OCI-LY1 (cell line): ENCODE measurements around the gene SIRPA.

Experiments used
- H2AFZ ChIP-seq: fragments of 200-600 bp; sonication (generic), shearing (Covaris generic); 2 replicates; pipeline ENCODE4 v1.6.0; 2014; ENCODE audit warnings: antibody characterized with exemption, mild to moderate bottlenecking, low read length
- H3F3A ChIP-seq: fragments of 200-600 bp; sonication (generic), shearing (Covaris generic); 2 replicates; pipeline ENCODE4 v1.6.0; 2014; ENCODE audit warnings: mild to moderate bottlenecking, antibody characterized with exemption, low read length, moderate library complexity; ENCODE audit not compliant: insufficient read depth
- H3K27ac ChIP-seq: fragments of 200-600 bp; sonication (generic); 2 replicates; pipeline ENCODE4 v1.5.1; 2014; ENCODE audit warnings: low read length, mixed run types, mild to moderate bottlenecking, low read depth; ENCODE audit not compliant: poor library complexity, severe bottlenecking
- H3K27me3 ChIP-seq: fragments of 200-600 bp; sonication (generic); 2 replicates; pipeline ENCODE4 v1.6.0; 2014; ENCODE audit warnings: antibody characterized with exemption, mild to moderate bottlenecking, low read length, moderate library complexity; ENCODE audit not compliant: insufficient read depth
- H3K36me3 ChIP-seq: fragments of 200-600 bp; sonication (generic); 2 replicates; pipeline ENCODE4 v1.6.1; 2014; ENCODE audit warnings: mild to moderate bottlenecking, antibody characterized with exemption, low read length, moderate library complexity, mixed read lengths; ENCODE audit not compliant: insufficient read depth
- H3K4me1 ChIP-seq: fragments of 200-600 bp; sonication (generic); 2 replicates; pipeline ENCODE4 v1.5.1; 2014; ENCODE audit warnings: mild to moderate bottlenecking, low read length, moderate library complexity; ENCODE audit not compliant: insufficient read depth, severe bottlenecking
- H3K4me2 ChIP-seq: fragments of 200-600 bp; sonication (generic), shearing (Covaris generic); 2 replicates; pipeline ENCODE4 v1.6.1; 2014; ENCODE audit warnings: low read length
- H3K4me3 ChIP-seq: fragments of 200-600 bp; sonication (generic); 2 replicates; pipeline ENCODE4 v1.5.1; 2014; ENCODE audit warnings: low read length, low read depth, mild to moderate bottlenecking, mixed read lengths; ENCODE audit not compliant: poor library complexity, severe bottlenecking
- H3K79me2 ChIP-seq: fragments of 200-600 bp; shearing (Covaris generic); 2 replicates; pipeline ENCODE4 v1.6.1; 2016; ENCODE audit warnings: mixed run types, low read length, mixed read lengths; ENCODE audit not compliant: insufficient read depth
- H3K9ac ChIP-seq: fragments of 200-600 bp; sonication (generic), shearing (Covaris generic); 2 replicates; pipeline ENCODE4 v1.6.1; 2014; ENCODE audit warnings: mild to moderate bottlenecking, low read length, mixed read lengths
- H3K9me2 ChIP-seq: fragments of 200-600 bp; sonication (generic), shearing (Covaris generic); 2 replicates; pipeline ENCODE4 v1.6.1; 2014; ENCODE audit warnings: low read depth, mild to moderate bottlenecking, low read length, mixed read lengths
- H3K9me3 ChIP-seq: fragments of 200-600 bp; shearing (Covaris generic); 2 replicates; pipeline ENCODE4 v1.6.1; 2014; ENCODE audit warnings: low read length, mixed read lengths
- H4K20me1 ChIP-seq: fragments of 200-600 bp; sonication (generic), shearing (Covaris generic); 2 replicates; pipeline ENCODE4 v1.6.0; 2016; ENCODE audit warnings: mild to moderate bottlenecking, low read length; ENCODE audit not compliant: insufficient read depth
- CTCF ChIP-seq: fragments of 200-600 bp; sonication (generic), shearing (Covaris generic); IDR thresholded peaks from 2 replicates; pipeline ENCODE4 v1.5.1; 2017; ENCODE audit warnings: mild to moderate bottlenecking, antibody characterized with exemption, low read length, moderate library complexity, mixed read lengths
- EZH2 ChIP-seq: fragments of 200-600 bp; sonication (generic), shearing (Covaris generic); IDR thresholded peaks from 2 replicates; pipeline ENCODE4 v1.8.0; 2017; ENCODE audit warnings: borderline replicate concordance, mixed run types, mild to moderate bottlenecking, antibody characterized with exemption, low read length, moderate library complexity, mixed read lengths

The SIRPA gene

GRCh38 chr20:1930165-1930564 is 35.0 kb downstream of the SIRPA start:
- no peaks in the 10 kb centered on the region for H3K27me3 ChIP-seq
- no peak overlapping the region for H3K9ac ChIP-seq
- no peaks in the 10 kb centered on the region for H3K79me2 ChIP-seq
- H3K4me1 ChIP-seq = no peaks in the 10 kb centered on the region
- no peaks in the 10 kb centered on the region for H3K9me3 ChIP-seq
- H3K4me2 ChIP-seq = no peak overlapping the region
- TF ChIP-seq EZH2 (no peak), CTCF (no peak)
- H3K36me3 ChIP-seq = no peaks in the 10 kb centered on the region
- H3K27ac ChIP-seq = no peak overlapping the region
- no peaks in the 10 kb centered on the region for H4K20me1 ChIP-seq
- no peaks in the 10 kb centered on the region for H3K9me2 ChIP-seq
- H2AFZ ChIP-seq = no peak overlapping the region
- H3K4me3 ChIP-seq = no peak overlapping the region
- H3F3A ChIP-seq = no peaks in the 10 kb centered on the region

DNA sequence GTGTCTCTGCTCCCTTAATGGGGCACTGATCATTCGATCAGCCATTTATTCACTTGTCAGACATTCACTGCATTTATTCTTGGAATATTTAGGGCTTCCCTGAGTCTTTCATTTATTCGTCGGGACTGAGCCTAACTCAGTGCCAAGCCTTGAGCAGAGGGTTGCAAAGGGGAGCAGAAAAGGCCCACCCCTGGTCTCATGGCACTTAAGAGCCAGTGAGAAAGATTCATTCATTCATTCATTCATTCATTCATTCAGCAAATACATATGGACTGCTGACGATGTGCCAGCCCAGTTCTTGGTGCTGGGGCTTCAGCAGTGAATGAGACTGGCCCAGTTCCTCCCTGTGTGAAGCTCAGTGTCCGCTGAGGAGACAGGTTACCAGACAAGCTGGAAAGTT is 36.6 kb downstream of the SIRPA start:
- Histone ChIP-seq H3K79me2 (no peaks in the 10 kb centered on the region), H3K4me3 (no peak overlapping the region), H3F3A (no peaks in the 10 kb centered on the region), H3K4me2 (no peak overlapping the region), H3K27me3 (no peaks in the 10 kb centered on the region), H2AFZ (no peak overlapping the region), H3K9me3 (no peaks in the 10 kb centered on the region), H4K20me1 (no peaks in the 10 kb centered on the region), H3K4me1 (no peaks in the 10 kb centered on the region), H3K9ac (no peak overlapping the region), H3K9me2 (no peaks in the 10 kb centered on the region), H3K36me3 (no peaks in the 10 kb centered on the region), H3K27ac (no peak overlapping the region)
- TF ChIP-seq EZH2 (no peak), CTCF (no peak)

GRCh38 chr20:1932971-1933370 is 37.8 kb downstream of the SIRPA start:
- Histone ChIP-seq H2AFZ (no peak overlapping the region), H3K27me3 (no peaks in the 10 kb centered on the region), H3K27ac (no peak overlapping the region), H3K9me3 (no peaks in the 10 kb centered on the region), H3K9ac (no peak overlapping the region), H3K36me3 (no peaks in the 10 kb centered on the region), H3K4me1 (no peaks in the 10 kb centered on the region), H3F3A (no peaks in the 10 kb centered on the region), H3K79me2 (no peaks in the 10 kb centered on the region), H4K20me1 (no peaks in the 10 kb centered on the region), H3K9me2 (no peaks in the 10 kb centered on the region), H3K4me3 (no peak overlapping the region), H3K4me2 (no peak overlapping the region)
- TF ChIP-seq EZH2 = no peak
- TF ChIP-seq CTCF = no peak
